ENCODE results near the gene EXOC6B.

- no peak for TF ChIP-seq ZBTB17 (tag by site-specific recombination; IDR thresholded peaks at IDR 0.05)
- no peak for TF ChIP-seq CTCF (tag by site-specific recombination; IDR thresholded peaks at IDR 0.05)
- TF ChIP-seq YY1 (tag by site-specific recombination; IDR thresholded peaks at IDR 0.05) = no peak
- no peak for TF ChIP-seq ZNF24 (tag by site-specific recombination; IDR thresholded peaks at IDR 0.05)
- no peak for TF ChIP-seq ZNF529 (tag by site-specific recombination; IDR thresholded peaks at IDR 0.05; ENCODE audit: insufficient replicate concordance)
- no peak for TF ChIP-seq PRDM1 (tag by site-specific recombination; IDR thresholded peaks at IDR 0.05)
- TF ChIP-seq KLF1 (tag by site-specific recombination; IDR thresholded peaks at IDR 0.05) = no peak
- TF ChIP-seq ZNF660 (tag by site-specific recombination; IDR thresholded peaks at IDR 0.05) = no peak
- no peak for TF ChIP-seq SALL2 (tag by site-specific recombination; IDR thresholded peaks at IDR 0.05; ENCODE audit: borderline replicate concordance)
- TF ChIP-seq, protein P1, sequence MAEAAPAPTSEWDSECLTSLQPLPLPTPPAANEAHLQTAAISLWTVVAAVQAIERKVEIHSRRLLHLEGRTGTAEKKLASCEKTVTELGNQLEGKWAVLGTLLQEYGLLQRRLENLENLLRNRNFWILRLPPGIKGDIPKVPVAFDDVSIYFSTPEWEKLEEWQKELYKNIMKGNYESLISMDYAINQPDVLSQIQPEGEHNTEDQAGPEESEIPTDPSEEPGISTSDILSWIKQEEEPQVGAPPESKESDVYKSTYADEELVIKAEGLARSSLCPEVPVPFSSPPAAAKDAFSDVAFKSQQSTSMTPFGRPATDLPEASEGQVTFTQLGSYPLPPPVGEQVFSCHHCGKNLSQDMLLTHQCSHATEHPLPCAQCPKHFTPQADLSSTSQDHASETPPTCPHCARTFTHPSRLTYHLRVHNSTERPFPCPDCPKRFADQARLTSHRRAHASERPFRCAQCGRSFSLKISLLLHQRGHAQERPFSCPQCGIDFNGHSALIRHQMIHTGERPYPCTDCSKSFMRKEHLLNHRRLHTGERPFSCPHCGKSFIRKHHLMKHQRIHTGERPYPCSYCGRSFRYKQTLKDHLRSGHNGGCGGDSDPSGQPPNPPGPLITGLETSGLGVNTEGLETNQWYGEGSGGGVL (tag by site-specific recombination; IDR thresholded peaks at IDR 0.05) = no peak
- TF ChIP-seq ZNF114 (tag by site-specific recombination; IDR thresholded peaks at IDR 0.05) = no peak
- no peak for TF ChIP-seq ZNF701 (tag by site-specific recombination; IDR thresholded peaks at IDR 0.05)
- no peak for TF ChIP-seq HIC1 (tag by site-specific recombination; IDR thresholded peaks at IDR 0.05)
Measured at GRCh38 chr2:72431737-72432136, 394.1 kb downstream of the EXOC6B start.
